ENCODE measurements around the gene CLEC4C.
"Not testable (repeated sequence)": the region's sequence is repeated elsewhere in the genome, so short reads cannot be mapped to it uniquely, and the experiment has no call there.

DNA sequence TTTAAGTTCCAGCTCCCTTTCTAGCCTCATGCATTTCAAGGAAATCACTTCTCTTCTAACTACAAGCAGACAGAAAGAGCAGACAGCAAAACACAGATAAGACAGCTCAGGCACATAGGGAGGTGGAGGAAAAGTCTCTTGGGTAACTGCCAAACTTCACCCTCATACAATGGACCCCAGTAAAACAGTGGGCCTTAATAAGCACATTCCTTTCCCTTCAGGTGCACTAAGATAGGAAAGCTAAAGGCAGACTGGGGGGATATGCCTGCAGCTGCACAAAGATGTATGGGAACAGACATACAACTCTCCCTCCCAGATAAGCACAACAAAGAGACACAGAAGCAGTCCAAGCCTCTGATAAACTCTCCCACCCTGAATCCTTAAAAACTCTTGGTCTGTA, 16.2 kb downstream of the CLEC4C start:
- TF ChIP-seq, protein P1, sequence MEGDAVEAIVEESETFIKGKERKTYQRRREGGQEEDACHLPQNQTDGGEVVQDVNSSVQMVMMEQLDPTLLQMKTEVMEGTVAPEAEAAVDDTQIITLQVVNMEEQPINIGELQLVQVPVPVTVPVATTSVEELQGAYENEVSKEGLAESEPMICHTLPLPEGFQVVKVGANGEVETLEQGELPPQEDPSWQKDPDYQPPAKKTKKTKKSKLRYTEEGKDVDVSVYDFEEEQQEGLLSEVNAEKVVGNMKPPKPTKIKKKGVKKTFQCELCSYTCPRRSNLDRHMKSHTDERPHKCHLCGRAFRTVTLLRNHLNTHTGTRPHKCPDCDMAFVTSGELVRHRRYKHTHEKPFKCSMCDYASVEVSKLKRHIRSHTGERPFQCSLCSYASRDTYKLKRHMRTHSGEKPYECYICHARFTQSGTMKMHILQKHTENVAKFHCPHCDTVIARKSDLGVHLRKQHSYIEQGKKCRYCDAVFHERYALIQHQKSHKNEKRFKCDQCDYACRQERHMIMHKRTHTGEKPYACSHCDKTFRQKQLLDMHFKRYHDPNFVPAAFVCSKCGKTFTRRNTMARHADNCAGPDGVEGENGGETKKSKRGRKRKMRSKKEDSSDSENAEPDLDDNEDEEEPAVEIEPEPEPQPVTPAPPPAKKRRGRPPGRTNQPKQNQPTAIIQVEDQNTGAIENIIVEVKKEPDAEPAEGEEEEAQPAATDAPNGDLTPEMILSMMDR (IDR thresholded peaks at IDR 0.05; ENCODE audit: low read depth, low read length, poor library complexity, severe bottlenecking), result not testable (repeated sequence)
- TF ChIP-seq EZH2phosphoT487 (IDR thresholded peaks at IDR 0.05; ENCODE audit: borderline replicate concordance, low read length), result not testable (repeated sequence)
